ENCODE data around the gene TNK1.

The TNK1 gene

DNA sequence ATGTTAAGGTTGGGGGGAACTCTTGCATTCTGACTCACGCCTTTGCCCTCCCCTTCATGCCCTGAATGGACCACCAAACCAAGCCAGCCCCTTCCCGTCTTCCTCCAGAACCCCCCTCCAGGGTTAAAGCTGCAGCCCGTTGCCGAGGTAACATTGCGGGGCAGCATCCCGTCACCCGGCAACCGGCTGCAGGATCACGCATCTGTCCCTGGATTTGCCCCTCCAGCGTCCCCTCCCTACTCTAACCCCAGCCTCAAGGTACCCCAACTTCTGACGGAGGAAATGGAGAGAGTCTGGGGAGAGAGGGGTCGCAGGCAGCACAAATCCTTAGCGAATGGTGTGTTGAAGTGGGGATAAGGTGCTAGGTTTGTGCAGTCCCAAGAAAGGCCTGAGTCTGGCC is 26.2 kb downstream of the TNK1 start:
- H3K27ac ChIP-seq = peak overlapping the region; percentile 34
- TF ChIP-seq CTCF (conservative IDR thresholded peaks at IDR 0.05; ENCODE audit: low read depth) = no peak
- DNase-seq (ENCODE audit: low spot score) = no peak
- ChIA-PET POLR2A (ENCODE audit: low non-redundant PET) (no interaction called here), CTCF (no interaction called here)

GRCh38 chr17:7407485-7408251 is 26.8 kb downstream of the TNK1 start, which contains the start of gene NLGN2:
Gene NLGN2, plus strand, starts transcription at chr17:7407845. Its CDS starts 411 bp downstream, at chr17:7408256.
- TF ChIP-seq CTCF (conservative IDR thresholded peaks at IDR 0.05; ENCODE audit: low read depth) = no peak
- POLR2A ChIA-PET (ENCODE audit: low non-redundant PET) = no interaction called here

GRCh38 chr17:7408252-7408727 is 27.4 kb downstream of the TNK1 start:
- POLR2A ChIA-PET (ENCODE audit: low non-redundant PET) = no interaction called here
- TF ChIP-seq CTCF (conservative IDR thresholded peaks at IDR 0.05; ENCODE audit: low read depth) = no peak
- H3K27ac ChIP-seq = no peak overlapping the region
- CTCF ChIA-PET = no interaction called here
- no peak for DNase-seq (ENCODE audit: low spot score)

More at GRCh38 chr17:7407485-7408251, 26.8 kb downstream of the TNK1 start, which contains the start of gene NLGN2:
- H3K27ac ChIP-seq = peak within 1 kb of the TSS; percentile 34
- DNase-seq (ENCODE audit: low spot score) = no peak
- CTCF ChIA-PET = no interaction called here

- CTCF ChIA-PET = no interaction called here
- POLR2A ChIA-PET (ENCODE audit: low non-redundant PET) = no interaction called here
- no peak for DNase-seq (ENCODE audit: low spot score)
- no peak for TF ChIP-seq CTCF (conservative IDR thresholded peaks at IDR 0.05; ENCODE audit: low read depth)
- peak overlapping the region; percentile 26 for H3K27ac ChIP-seq
These were observed 28.0 kb downstream of the TNK1 start for GRCh38 chr17:7408863-7409262.

GRCh38 chr17:7409716-7410115 is 28.8 kb downstream of the TNK1 start:
- no peak for DNase-seq (ENCODE audit: low spot score)

More at GRCh38 chr17:7409716-7410115, 28.8 kb downstream of the TNK1 start:
- peak overlapping the region; percentile 26 for H3K27ac ChIP-seq
- ChIA-PET POLR2A (ENCODE audit: low non-redundant PET) (no interaction called here), CTCF (no interaction called here)
- no peak for TF ChIP-seq CTCF (conservative IDR thresholded peaks at IDR 0.05; ENCODE audit: low read depth)

All from RWPE1 (cell line).